ENCODE results near the gene ELOF1.
A peak's percentile ranks its signal among the peaks of the same experiment; 100 is the strongest.

Gene ELOF1

DNA sequence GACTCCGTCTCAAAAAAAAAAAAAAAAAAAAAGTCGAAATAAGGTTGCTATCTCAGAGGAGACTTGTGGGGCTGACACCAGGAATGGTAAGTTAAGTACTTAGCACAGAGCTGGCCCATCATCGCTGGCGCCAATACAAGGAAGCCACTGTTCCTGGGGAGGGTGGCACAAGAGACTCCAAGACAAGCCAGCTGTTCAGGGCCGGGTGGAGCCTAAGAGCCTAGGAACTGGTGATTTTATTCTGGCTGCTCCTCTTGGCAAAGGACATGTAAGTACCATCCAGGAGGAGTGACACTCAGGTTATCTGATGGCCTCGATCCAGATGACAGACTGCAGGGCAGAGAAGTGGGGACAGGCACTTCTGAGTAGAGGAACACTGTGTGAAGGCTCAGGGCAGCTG, 3.8 kb downstream of the ELOF1 start:
- Mint-ChIP-seq H3K27ac (no peak overlapping the region), H3K36me3 (ENCODE audit: low read depth) (peaks cover 17% of the 10 kb centered on the region), H3K4me1 (ENCODE audit: low read depth) (peaks cover 24% of the 10 kb centered on the region), H3K27me3 (ENCODE audit: low read depth) (no peaks in the 10 kb centered on the region), H3K4me3 (no peak overlapping the region), H3K9me3 (no peaks in the 10 kb centered on the region)
- DNase-seq (ENCODE audit: low spot score): no peak

DNA sequence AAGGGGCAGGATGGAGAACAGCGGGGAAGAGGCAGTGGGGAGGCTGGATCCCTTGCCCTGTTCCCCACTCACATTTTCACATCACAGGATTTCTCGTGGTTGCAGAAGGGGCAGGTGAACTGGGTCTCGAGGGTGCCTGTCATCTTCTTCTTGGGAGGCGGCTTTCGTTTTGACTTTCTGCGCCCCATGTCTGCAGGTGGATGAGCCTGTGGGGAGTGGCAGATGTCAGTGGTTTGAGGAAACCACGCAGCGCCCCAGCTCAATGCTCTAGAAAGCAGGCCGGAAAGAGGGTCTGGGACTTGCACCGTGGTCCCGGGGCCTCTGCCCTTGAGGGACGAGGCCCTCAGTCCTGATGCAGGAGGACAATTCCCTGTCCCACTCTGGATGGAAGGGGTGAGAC, 4.9 kb downstream of the ELOF1 start:
- no peaks in the 10 kb centered on the region for H3K9me3 Mint-ChIP-seq
- peaks cover 16% of the 10 kb centered on the region for H3K36me3 Mint-ChIP-seq (ENCODE audit: low read depth)
- peaks cover 19% of the 10 kb centered on the region for H3K4me1 Mint-ChIP-seq (ENCODE audit: low read depth)
- DNase-seq (ENCODE audit: low spot score): no peak
- no peak overlapping the region for H3K4me3 Mint-ChIP-seq
- H3K27me3 Mint-ChIP-seq (ENCODE audit: low read depth): no peaks in the 10 kb centered on the region
- peak overlapping the region; percentile 31 for H3K27ac Mint-ChIP-seq

DNA sequence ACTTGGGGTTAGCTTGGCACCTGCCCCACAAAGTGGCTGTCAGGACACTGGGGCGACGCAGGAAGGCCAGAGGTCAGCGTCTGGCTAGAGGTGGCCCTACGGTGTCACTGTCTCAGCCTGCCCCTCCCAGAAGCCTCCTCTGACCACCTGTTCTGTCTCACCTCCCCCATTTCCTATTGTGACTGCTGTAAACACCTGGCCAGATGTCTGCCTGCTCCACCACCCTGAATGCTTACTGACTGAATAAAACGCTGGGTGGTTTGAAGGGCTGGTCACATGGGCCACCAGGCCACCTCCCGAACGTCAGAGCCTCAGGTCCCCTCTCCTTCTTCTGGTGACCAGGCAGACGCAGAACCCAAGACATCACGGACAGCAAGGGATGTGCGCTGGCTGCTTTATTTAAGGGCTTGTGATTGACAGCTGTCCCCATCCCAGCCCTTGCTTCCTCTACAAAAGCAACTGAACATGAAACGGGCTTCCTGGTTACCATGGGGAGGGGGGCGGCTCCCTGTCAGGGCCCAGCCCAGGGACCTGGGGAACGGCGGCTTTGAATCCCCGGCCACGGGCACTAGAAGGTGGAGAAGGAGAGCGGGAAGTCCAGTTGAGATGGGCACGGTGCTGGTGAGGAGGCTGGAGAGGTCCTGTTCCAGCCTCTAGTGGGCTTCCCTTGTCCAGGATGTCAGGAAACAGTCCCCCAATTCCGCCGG, 6.2 kb downstream of the ELOF1 start:
- no peak for DNase-seq (ENCODE audit: low spot score)
- H3K4me1 Mint-ChIP-seq (ENCODE audit: low read depth): peaks cover 14% of the 10 kb centered on the region
- peaks cover 15% of the 10 kb centered on the region for H3K36me3 Mint-ChIP-seq (ENCODE audit: low read depth)
- H3K4me3 Mint-ChIP-seq: no peak overlapping the region
- H3K27me3 Mint-ChIP-seq (ENCODE audit: low read depth): no peaks in the 10 kb centered on the region
- no peaks in the 10 kb centered on the region for H3K9me3 Mint-ChIP-seq
- no peak overlapping the region for H3K27ac Mint-ChIP-seq

DNA sequence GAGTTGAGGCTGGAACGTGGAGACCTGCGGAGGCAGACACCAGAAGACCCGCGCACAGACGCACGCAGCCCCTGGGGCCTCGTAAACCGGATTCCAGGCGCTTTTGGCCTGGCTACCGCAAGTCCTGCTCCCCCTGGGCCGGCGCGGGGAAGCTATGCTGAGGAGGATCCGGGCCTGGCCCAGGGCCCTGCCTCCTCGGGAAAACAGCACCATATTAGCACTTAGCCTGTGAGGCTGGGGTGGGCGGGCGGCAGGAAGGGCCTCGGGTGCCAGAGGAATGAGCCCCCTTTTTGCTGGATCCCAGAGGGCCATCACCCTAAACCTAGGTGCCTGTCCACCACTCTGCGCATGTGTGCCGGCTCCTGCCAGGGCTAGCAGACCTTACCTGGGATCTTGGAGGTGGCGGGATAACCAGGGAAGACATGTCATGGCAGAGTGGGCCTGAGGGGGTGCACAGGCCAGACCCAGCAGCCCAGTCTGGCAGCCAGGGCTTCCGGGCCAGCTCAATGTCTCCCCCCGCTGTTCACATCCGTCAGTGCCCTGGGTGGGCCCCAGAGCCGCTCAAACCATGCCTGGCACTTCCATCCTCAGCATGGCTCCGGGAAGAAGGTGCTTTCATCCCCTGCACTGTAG, 7.3 kb downstream of the ELOF1 start:
- H3K27me3 Mint-ChIP-seq (ENCODE audit: low read depth): no peaks in the 10 kb centered on the region
- H3K9me3 Mint-ChIP-seq: no peaks in the 10 kb centered on the region
- DNase-seq (ENCODE audit: low spot score): no peak
- no peak overlapping the region for H3K27ac Mint-ChIP-seq
- H3K4me3 Mint-ChIP-seq: no peak overlapping the region
- H3K36me3 Mint-ChIP-seq (ENCODE audit: low read depth): peaks cover 12% of the 10 kb centered on the region
- H3K4me1 Mint-ChIP-seq (ENCODE audit: low read depth): peaks cover 9% of the 10 kb centered on the region

DNA sequence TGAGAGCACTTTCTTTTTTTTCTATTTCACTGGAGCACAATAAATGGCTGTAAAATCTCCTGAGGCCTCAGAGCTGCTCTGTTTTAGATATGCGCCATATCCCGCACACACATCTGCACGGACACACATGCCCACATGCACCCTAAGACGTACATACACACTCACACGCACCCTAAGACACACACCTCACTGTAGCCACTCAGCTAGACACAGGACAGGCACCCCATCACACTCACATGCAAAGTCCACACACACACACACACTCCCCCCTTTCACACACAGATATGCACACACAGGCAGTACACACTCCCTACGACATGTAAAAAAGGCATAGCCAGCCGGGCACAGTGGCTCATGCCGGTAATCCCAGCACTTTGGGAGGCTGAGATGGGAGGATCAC, 8.8 kb downstream of the ELOF1 start:
- no peak for DNase-seq (ENCODE audit: low spot score)
- Mint-ChIP-seq H3K9me3 (no peaks in the 10 kb centered on the region), H3K27ac (no peak overlapping the region), H3K27me3 (ENCODE audit: low read depth) (no peaks in the 10 kb centered on the region), H3K4me3 (no peak overlapping the region), H3K36me3 (ENCODE audit: low read depth) (peaks cover 7% of the 10 kb centered on the region), H3K4me1 (ENCODE audit: low read depth) (peaks cover 5% of the 10 kb centered on the region)

DNA sequence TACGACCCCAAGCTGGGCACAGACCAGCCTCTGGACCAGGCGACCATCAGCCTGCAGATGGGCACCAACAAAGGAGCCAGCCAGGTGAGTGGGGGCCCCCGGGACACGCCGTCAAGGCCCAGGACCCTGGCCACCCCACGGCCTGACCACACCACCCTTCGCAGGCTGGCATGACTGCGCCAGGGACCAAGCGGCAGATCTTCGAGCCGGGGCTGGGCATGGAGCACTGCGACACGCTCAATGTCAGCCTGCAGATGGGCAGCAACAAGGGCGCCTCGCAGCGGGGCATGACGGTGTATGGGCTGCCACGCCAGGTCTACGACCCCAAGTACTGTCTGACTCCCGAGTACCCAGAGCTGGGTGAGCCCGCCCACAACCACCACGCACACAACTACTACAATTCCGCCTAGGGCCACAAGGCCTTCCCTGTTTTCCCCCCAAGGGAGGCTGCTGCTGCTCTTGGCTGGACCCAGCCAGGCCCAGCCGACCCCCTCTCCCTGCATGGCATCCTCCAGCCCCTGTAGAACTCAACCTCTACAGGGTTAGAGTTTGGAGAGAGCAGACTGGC, 9.6 kb downstream of the ELOF1 start:
- H3K27me3 Mint-ChIP-seq (ENCODE audit: low read depth): no peaks in the 10 kb centered on the region
- H3K4me1 Mint-ChIP-seq (ENCODE audit: low read depth): peaks cover 5% of the 10 kb centered on the region
- no peak overlapping the region for H3K4me3 Mint-ChIP-seq
- H3K27ac Mint-ChIP-seq: no peak overlapping the region
- peaks cover 6% of the 10 kb centered on the region for H3K36me3 Mint-ChIP-seq (ENCODE audit: low read depth)
- H3K9me3 Mint-ChIP-seq: no peaks in the 10 kb centered on the region
- DNase-seq (ENCODE audit: low spot score): no peak

DNA sequence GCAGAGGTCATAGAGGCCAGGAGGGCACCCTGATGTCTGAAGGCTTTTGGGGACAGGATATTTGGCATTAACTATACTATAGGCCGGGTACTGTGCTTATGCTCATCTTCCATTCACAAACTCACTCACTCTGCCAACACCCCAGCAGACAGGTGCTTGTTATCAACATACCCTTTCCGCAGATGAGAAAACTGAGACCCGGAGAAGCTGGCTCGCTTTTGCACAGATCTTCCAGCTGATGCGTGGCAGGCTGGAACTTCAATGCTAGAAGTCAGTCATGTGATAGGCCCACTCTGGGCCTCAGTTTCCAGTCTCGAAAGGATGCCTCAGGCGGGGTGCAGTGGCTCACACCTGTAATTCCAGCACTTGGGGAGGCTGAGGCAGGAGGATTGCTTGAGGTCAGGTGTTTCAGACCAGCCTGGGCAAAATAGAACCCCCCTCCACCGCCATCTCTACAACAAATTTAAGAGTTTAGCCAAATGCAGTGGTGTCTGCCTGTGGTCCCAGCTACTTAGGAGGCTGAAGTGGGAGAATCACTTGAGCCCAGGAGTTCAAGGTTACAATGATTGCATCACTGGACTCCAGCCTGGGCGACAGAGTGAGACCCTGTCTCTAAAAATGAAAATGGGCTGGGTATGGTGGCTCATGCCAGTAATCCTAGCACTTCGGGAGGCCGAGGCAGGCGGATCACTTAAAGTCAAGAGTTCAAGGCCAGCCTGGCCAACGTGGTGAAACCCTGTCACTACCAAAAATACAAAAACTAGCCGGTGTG, 10.9 kb downstream of the ELOF1 start:
- DNase-seq (ENCODE audit: low spot score): no peak
- Mint-ChIP-seq H3K27me3 (ENCODE audit: low read depth) (no peaks in the 10 kb centered on the region), H3K36me3 (ENCODE audit: low read depth) (no peaks in the 10 kb centered on the region), H3K4me1 (ENCODE audit: low read depth) (no peaks in the 10 kb centered on the region), H3K27ac (no peak overlapping the region), H3K9me3 (no peaks in the 10 kb centered on the region), H3K4me3 (no peak overlapping the region)

DNA sequence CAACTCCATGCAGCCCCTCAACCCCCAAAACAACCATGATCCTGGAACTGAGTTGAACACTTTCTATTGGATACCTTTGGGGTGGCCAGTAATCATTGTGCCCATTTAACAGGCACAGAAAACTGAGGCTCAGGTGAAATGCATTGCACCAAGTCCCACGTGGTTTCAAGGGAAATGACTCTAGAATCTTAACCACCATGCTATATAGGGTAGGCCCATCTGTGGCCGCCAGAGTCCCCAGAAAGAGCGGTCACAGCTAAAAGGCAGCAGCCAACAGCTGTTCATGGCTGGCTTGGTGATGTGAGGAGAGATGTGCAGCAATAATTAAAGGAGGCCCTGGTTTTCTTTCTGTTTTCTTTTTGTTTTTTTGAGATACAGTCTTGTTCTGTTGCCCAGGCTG, 17.8 kb downstream of the ELOF1 start:
- H3K27ac Mint-ChIP-seq: no peak overlapping the region
- H3K27me3 Mint-ChIP-seq (ENCODE audit: low read depth): peaks cover 24% of the 10 kb centered on the region
- peaks cover 2% of the 10 kb centered on the region for H3K4me1 Mint-ChIP-seq (ENCODE audit: low read depth)
- H3K9me3 Mint-ChIP-seq: no peaks in the 10 kb centered on the region
- no peaks in the 10 kb centered on the region for H3K36me3 Mint-ChIP-seq (ENCODE audit: low read depth)
- no peak overlapping the region for H3K4me3 Mint-ChIP-seq
- no peak for DNase-seq (ENCODE audit: low spot score)

DNA sequence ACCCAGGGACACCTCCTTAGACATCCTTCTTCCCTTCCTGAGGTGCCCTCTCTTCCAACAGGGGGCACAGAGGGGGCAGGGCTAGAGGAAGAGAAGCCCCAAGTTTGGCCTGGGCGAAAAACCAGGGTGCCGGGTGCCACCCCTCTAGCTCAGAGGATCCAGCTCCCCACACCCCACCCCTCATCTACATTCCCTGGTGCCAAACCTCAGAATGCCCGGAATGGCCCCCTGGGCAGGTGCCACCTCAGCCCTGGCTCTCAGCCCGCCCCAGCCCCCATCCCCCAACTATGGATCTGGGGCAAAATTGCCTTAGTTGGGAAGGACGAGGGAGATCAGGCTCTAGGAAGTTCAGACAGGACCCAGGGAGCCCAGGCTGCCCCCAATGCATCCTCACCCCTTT, 18.4 kb downstream of the ELOF1 start:
- H3K4me1 Mint-ChIP-seq (ENCODE audit: low read depth): peaks cover 3% of the 10 kb centered on the region
- no peaks in the 10 kb centered on the region for H3K36me3 Mint-ChIP-seq (ENCODE audit: low read depth)
- H3K9me3 Mint-ChIP-seq: no peaks in the 10 kb centered on the region
- peaks cover 24% of the 10 kb centered on the region for H3K27me3 Mint-ChIP-seq (ENCODE audit: low read depth)
- DNase-seq (ENCODE audit: low spot score): no peak
- no peak overlapping the region for H3K27ac Mint-ChIP-seq
- no peak overlapping the region for H3K4me3 Mint-ChIP-seq

DNA sequence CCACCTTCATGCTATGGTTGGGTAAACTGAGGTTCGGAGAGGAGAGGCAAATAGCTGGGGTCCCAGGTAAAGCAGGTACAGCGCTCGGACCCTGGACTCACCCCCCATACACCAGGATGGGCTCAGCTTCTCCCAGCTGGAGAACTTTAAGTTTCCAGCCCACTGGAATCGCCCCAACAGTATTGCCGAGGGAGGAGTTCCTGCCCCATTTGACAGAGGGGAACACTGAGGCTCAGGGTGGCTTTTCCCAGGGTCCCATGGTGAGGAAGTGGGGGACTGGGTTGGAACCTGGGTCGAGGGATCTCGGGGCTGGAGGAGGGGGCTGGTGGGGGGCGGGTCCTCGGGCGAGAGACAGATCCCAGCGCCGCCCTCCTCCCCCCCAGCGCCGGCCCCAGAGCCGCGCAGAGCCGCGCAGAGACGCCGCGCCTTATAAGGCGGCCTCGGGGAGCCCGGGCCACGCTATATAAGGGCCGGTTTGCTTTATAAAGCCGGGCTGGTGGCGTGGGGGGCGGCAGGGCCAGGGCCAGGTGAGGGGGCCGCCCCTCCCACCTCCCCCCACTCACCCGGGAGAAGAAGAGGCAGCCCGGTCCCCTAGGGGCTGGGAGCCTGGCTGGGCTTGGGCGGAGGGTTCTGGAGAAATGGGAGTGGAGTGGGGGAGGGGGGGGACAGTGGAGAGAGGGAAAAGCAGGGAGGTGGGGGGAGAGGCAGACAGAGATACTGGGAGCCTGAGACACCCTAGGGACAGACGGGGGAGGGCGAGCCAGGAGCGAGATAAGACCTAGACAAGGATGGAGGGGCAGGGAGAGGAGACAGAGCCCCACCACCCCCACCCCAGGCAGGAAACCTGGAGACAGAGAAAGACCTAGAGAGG, 19.3 kb downstream of the ELOF1 start:
- peaks cover 9% of the 10 kb centered on the region for H3K4me1 Mint-ChIP-seq (ENCODE audit: low read depth)
- peaks cover 24% of the 10 kb centered on the region for H3K27me3 Mint-ChIP-seq (ENCODE audit: low read depth)
- DNase-seq (ENCODE audit: low spot score): no peak
- no peak overlapping the region for H3K4me3 Mint-ChIP-seq
- no peaks in the 10 kb centered on the region for H3K9me3 Mint-ChIP-seq
- no peaks in the 10 kb centered on the region for H3K36me3 Mint-ChIP-seq (ENCODE audit: low read depth)
- H3K27ac Mint-ChIP-seq: no peak overlapping the region

DNA sequence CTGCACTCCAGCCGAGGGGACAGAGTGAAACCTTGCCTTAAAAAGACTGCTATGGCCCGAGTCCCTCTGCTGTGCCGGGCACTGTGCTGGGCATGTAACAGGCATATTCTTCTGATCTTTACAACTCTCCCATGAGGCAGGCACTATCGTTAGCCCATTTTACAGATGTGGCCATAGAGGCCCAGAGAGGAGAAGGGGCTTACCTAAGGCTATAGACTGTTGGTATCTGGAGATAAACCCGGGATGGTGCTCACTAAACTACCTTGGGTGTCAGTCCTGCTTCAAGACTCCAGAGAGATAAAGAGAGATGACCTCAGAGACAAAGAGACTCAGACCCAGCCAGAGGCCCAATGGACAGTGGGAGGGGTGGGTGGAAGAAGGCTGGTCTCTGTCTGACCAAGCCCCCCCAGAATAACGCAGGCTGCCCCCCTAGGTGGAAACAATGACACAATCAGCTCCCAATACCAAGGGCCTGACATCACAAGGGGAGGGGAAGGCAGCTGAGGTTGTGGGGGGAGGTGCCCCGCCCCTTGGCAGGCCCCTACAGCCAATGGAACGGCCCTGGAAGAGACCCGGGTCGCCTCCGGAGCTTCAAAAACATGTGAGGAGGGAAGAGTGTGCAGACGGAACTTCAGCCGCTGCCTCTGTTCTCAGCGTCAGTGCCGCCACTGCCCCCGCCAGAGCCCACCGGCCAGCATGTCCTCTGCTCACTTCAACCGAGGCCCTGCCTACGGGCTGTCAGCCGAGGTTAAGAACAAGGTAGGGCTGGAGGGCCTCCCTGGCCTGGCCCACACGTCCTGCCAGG, 20.6 kb downstream of the ELOF1 start, which contains the start of gene CNN1:
Gene CNN1 (plus strand): TSS at position 620 of the 805 bp plus-strand sequence. CDS start 77 bp downstream, at position 697.
- Mint-ChIP-seq H3K4me3 (no peak within 1 kb of the TSS), H3K27ac (no peak within 1 kb of the TSS), H3K27me3 (ENCODE audit: low read depth) (peaks cover 27% of the 10 kb centered on the region), H3K9me3 (no peaks in the 10 kb centered on the region), H3K4me1 (ENCODE audit: low read depth) (peaks cover 11% of the 10 kb centered on the region), H3K36me3 (ENCODE audit: low read depth) (no peaks in the 10 kb centered on the region)
- no peak for DNase-seq (ENCODE audit: low spot score)

DNA sequence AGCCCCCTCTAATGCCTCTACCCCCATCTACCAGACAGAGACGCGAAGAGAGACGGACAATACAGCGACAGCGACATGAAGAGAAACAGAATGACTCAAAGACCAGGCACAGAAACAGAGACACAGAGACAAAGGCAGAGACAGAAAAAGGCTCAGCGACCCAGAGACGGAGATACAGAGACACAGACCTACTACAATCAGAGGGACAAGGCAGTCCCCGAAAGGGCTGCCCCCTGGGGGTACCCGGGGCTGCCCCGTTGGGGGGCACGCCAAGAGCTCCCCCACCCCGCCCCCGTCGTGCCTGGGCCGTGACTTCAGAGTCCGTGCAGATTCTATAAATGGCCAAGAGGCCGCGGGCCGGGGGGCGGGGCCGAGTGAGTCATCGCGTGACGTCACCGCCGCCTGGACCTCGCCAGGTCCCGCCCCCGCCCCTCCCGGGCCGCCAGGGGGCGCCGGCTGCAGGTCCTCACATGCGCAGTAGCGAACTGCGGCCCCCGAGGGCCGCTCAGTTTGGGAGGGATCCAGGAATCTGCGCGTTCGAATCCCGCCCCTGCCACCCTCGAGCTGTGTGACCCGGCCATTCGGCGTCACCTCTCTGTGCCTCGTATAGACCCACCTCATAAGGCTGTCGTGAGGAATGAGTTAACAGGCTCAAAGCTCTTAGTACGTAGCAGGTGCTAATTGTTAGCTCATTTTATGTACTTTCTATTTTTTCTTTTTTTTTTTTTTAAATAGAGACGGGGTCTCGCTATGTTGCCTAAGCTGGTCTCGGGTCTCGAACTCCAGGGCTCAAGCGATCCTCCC, 23.0 kb downstream of the ELOF1 start:
- H3K36me3 Mint-ChIP-seq (ENCODE audit: low read depth): no peaks in the 10 kb centered on the region
- H3K27ac Mint-ChIP-seq: peak overlapping the region; percentile 44
- no peaks in the 10 kb centered on the region for H3K9me3 Mint-ChIP-seq
- peaks cover 11% of the 10 kb centered on the region for H3K4me1 Mint-ChIP-seq (ENCODE audit: low read depth)
- peaks cover 24% of the 10 kb centered on the region for H3K27me3 Mint-ChIP-seq (ENCODE audit: low read depth)
- peak; percentile 90 for DNase-seq (ENCODE audit: low spot score)
- H3K4me3 Mint-ChIP-seq: peak overlapping the region; percentile 45
